Brain microvascular endothelial cell (primary cell): ENCODE data around the gene TXLNB.

ENCODE experiments used
- DNase-seq: peaks from one replicate; pipeline ENCODE4 v3.0.0-alpha.2; 2020
- H3K27ac ChIP-seq: fragments of 250-450 bp; sonication (Bioruptor Pico); 2 replicates; pipeline ENCODE4 v1.5.1; 2020; ENCODE audit warnings: mild to moderate bottlenecking, moderate library complexity
- H3K27me3 ChIP-seq: fragments of 250-450 bp; sonication (Bioruptor Pico); replicated peaks from 2 replicates; pipeline ENCODE4 v1.5.1; 2020; ENCODE audit warnings: mild to moderate bottlenecking
- H3K36me3 ChIP-seq: fragments of 250-450 bp; sonication (Bioruptor Pico); replicated peaks from 2 replicates; pipeline ENCODE4 v1.5.1; 2020; ENCODE audit warnings: mild to moderate bottlenecking
- H3K4me3 ChIP-seq: 2 replicates; pipeline ENCODE4 v1.5.1; 2011; ENCODE audit warnings: low read depth, mild to moderate bottlenecking, control low read depth, low read length, moderate library complexity
- CTCF ChIP-seq: IDR thresholded peaks from 2 replicates; pipeline ENCODE4 v1.5.1; 2011; ENCODE audit warnings: low read depth, mild to moderate bottlenecking, moderate library complexity, low read length, control low read depth, inconsistent platforms; ENCODE audit errors: missing control alignments
- in situ Hi-C: cut with HindIII; loops from 2 replicates; pipeline ENCODE4 v1.10.0; 2017; ENCODE audit warnings: low sequenced_read_pairs, low pct_ligation_motif_present

TXLNB gene

GRCh38 chr6:139249395-139249794, 42.4 kb downstream of the TXLNB start:
- in situ Hi-C loops = no loop called here
- H3K4me3 ChIP-seq = no peak overlapping the region
- TF ChIP-seq CTCF = no peak
- no peak for DNase-seq
- no peak overlapping the region for H3K27ac ChIP-seq
- no peaks in the 10 kb centered on the region for H3K27me3 ChIP-seq
- no peaks in the 10 kb centered on the region for H3K36me3 ChIP-seq

GRCh38 chr6:139248911-139249310, 42.9 kb downstream of the TXLNB start:
- Histone ChIP-seq H3K4me3 (no peak overlapping the region), H3K36me3 (no peaks in the 10 kb centered on the region), H3K27me3 (no peaks in the 10 kb centered on the region), H3K27ac (no peak overlapping the region)
- TF ChIP-seq CTCF = no peak
- in situ Hi-C loops = no loop called here
- DNase-seq = no peak

- no peak for DNase-seq
- Histone ChIP-seq H3K27me3 (no peaks in the 10 kb centered on the region), H3K36me3 (no peaks in the 10 kb centered on the region), H3K27ac (no peak overlapping the region), H3K4me3 (no peak overlapping the region)
- in situ Hi-C loops = no loop called here
- TF ChIP-seq CTCF = no peak
These were observed 44.2 kb downstream of the TXLNB start for GRCh38 chr6:139247618-139248017.

- in situ Hi-C loops = no loop called here
- H3K4me3 ChIP-seq = no peak overlapping the region
- TF ChIP-seq CTCF = no peak
- no peaks in the 10 kb centered on the region for H3K36me3 ChIP-seq
- no peak overlapping the region for H3K27ac ChIP-seq
- H3K27me3 ChIP-seq = no peaks in the 10 kb centered on the region
- DNase-seq = no peak
These were observed 48.3 kb downstream of the TXLNB start for GRCh38 chr6:139243536-139243935.

GRCh38 chr6:139242457-139243240, 49.1 kb downstream of the TXLNB start:
- DNase-seq = no peak
- H3K4me3 ChIP-seq = no peak overlapping the region
- H3K36me3 ChIP-seq = no peaks in the 10 kb centered on the region
- no peak overlapping the region for H3K27ac ChIP-seq
- no peaks in the 10 kb centered on the region for H3K27me3 ChIP-seq
- in situ Hi-C loops = no loop called here
- TF ChIP-seq CTCF = no peak
